CD4-positive, alpha-beta T cell (primary cell): Measurements from ENCODE around the gene KIF22. TPM values are rescaled to one million over a fixed set of nuclear protein-coding genes. Genes with fewer than 3 reads are reported as not detected.

Experiments
- ATAC-seq: fragments of 200-7000 bp; cut with Tn5 transposase; one replicate; pipeline ENCODE4 v1.10.0; 2022; ENCODE audit warnings: mild to moderate bottlenecking; ENCODE audit not compliant: poor library complexity
- CTCF ChIA-PET: fragments of 350-600 bp; sonication (Branson Sonifier 250); formaldehyde crosslinking; loops from one replicate; lab custom pipeline; 2021; ENCODE audit warnings: antibody characterized with exemption, inconsistent platforms; lab: Charles Lee
- POLR2A ChIA-PET: fragments of 350-600 bp; sonication (Branson Sonifier 250); formaldehyde crosslinking; loops from one replicate; lab custom pipeline; 2021; ENCODE audit warnings: antibody characterized with exemption, inconsistent platforms; lab: Charles Lee
- DNase-seq, 14 experiments: peaks; one replicate each; pipeline ENCODE4 v3.0.0-alpha.2; 2013 to 2020; ENCODE audit warnings: mixed read lengths in 2 of 14
- H3K27ac ChIP-seq, 2 donors: one replicate each; pipeline versions ENCODE4 v1.5.1 to v1.7.0; 2013; ENCODE audit warnings: low read length in 2 of 2, low read depth in 1 of 2, mild to moderate bottlenecking in 1 of 2
- H3K27me3 ChIP-seq, 2 experiments: 1 replicate in 1 of 2; 2 replicates in 1 of 2; pipeline versions ENCODE4 v1.6.1 to v1.7.0; 2013; ENCODE audit warnings: low read length in 2 of 2, control low read depth in 1 of 2, mild to moderate bottlenecking in 1 of 2, moderate library complexity in 1 of 2; ENCODE audit not compliant: insufficient read depth in 2 of 2, control insufficient read depth in 1 of 2
- H3K36me3 ChIP-seq: one replicate; pipeline ENCODE4 v1.6.1; 2013; ENCODE audit warnings: low read length, control low read depth; ENCODE audit not compliant: insufficient read depth
- H3K4me1 ChIP-seq: one replicate; pipeline ENCODE4 v1.6.1; 2013; ENCODE audit warnings: low read length, control low read depth; ENCODE audit not compliant: insufficient read depth
- H3K4me3 ChIP-seq: one replicate; pipeline ENCODE4 v1.5.1; 2013; ENCODE audit warnings: mild to moderate bottlenecking, low read length, moderate library complexity
- H3K9me3 ChIP-seq, 2 experiments: 1 replicate in 1 of 2; 2 replicates in 1 of 2; pipeline versions ENCODE4 v1.6.1 to v1.7.0; 2013; ENCODE audit warnings: low read length in 2 of 2, mild to moderate bottlenecking in 2 of 2, control low read depth in 1 of 2, moderate library complexity in 1 of 2; ENCODE audit not compliant: control insufficient read depth in 1 of 2, insufficient read depth in 1 of 2
- H3K27ac Mint-ChIP-seq: one replicate; pipeline ENCODE4 v1.8.0; 2020; ENCODE audit warnings: mixed read lengths
- H3K27me3 Mint-ChIP-seq: one replicate; pipeline ENCODE4 v1.8.0; 2021; ENCODE audit warnings: mixed read lengths
- H3K36me3 Mint-ChIP-seq: one replicate; pipeline ENCODE4 v1.8.0; 2021; ENCODE audit warnings: low read depth, mixed read lengths
- H3K4me1 Mint-ChIP-seq: one replicate; pipeline ENCODE4 v1.8.0; 2021; ENCODE audit warnings: low read depth, mixed read lengths
- H3K4me3 Mint-ChIP-seq: one replicate; pipeline ENCODE4 v1.8.0; 2020; ENCODE audit warnings: mild to moderate bottlenecking, mixed read lengths
- H3K9me3 Mint-ChIP-seq: one replicate; pipeline ENCODE4 v1.8.0; 2020; ENCODE audit warnings: mixed read lengths
- intact Hi-C, 2 experiments: fragments of 100-400 bp; cut with DNase I in 1 of 2; cut with micrococcal nuclease in 1 of 2; formaldehyde crosslinking; loops; one replicate each; pipeline versions ENCODE4 v1.15.1 to v1.9.0; 2023 to 2025; cut with DNase I, micrococcal nuclease
- total RNA-seq, 174 experiments: library from RNA in 2 of 174; stranded (reverse) in 2 of 174; gene quantifications; one replicate each; pipeline ENCODE4 v1.2.3 and lab custom pipeline; 2021 to 2026
- TF ChIP-seq, protein P1 (sequence below): fragments of 200-600 bp; IDR thresholded peaks from one replicate; pipeline ENCODE4 v1.8.0; 2022; ENCODE audit warnings: antibody characterized with exemption, mild to moderate bottlenecking

The KIF22 gene
- total RNA-seq, 2 experiments from 2014 or later, result 99.0 to 101 TPM

DNA sequence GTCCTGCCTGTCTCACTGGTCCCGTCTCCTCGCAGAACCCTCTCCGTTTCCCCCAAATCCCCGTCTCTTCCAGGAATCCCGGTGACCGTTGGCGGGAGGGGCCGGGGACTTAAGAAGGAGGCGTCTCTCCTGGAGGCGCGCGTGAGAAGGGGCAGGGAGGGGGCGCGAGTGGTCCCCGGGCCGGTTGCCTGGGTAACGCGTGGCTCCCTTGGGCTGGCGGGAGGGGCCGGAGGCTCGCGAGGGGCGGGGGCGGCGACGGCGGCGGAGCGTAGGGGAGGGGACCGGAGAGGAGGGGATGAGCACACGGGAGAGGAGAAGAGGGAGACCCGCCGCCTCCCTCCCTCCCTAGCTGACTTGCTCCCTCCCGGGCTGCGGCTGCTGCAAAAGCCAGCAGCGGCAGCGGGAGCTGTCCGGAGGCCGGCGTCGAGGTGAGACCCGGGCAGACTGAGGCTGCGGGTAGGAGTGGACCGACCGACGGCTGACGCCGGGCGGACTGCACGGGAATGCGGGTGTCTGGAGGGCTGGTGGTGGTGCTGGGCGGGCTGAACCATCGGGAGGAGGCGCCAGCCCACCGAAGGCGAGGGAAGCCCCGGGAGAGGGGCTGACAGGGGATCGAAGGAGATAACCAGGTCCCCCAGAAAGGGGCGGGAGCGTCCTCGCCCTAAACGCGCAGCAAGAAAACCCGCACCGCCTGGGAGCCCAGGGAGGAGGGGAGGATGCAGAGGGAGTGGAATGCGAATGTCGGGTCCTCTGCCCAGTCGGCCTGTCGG is 21.5 kb downstream of the KIF22 start, which contains the start of gene PRRT2:
PRRT2 (plus strand) TSS at position 298 of the 770 bp plus-strand sequence. CDS start 862 bp downstream, outside the sequence.
- Mint-ChIP-seq H3K9me3 (no peaks in the 10 kb centered on the region), H3K4me1 (peaks cover 82% of the 10 kb centered on the region), H3K36me3 (peaks cover 49% of the 10 kb centered on the region), H3K27me3 (no peaks in the 10 kb centered on the region), H3K27ac (peak within 1 kb of the TSS; percentile 87), H3K4me3 (peak within 1 kb of the TSS; percentile 91)
- peak within 1 kb of the TSS; percentile 52 to 60 for H3K27ac ChIP-seq
- peaks cover 92% of the 10 kb centered on the region for H3K4me1 ChIP-seq
- peak in 8 of 14 experiments; percentile 33 to 73 (median 56) for DNase-seq
- H3K27me3 ChIP-seq, result no peaks in the 10 kb centered on the region
- intact Hi-C loops, result no loop called here
- no peak for ATAC-seq
- POLR2A ChIA-PET, result interaction anchor here (0.8 to 10.4 kb wide), 7 partner anchors 7 to 149 kb away, joined by 3 to 190 read pairs (median 6); partner anchors contain the start of genes KIF22 and MAZ
- TF ChIP-seq, protein P1, sequence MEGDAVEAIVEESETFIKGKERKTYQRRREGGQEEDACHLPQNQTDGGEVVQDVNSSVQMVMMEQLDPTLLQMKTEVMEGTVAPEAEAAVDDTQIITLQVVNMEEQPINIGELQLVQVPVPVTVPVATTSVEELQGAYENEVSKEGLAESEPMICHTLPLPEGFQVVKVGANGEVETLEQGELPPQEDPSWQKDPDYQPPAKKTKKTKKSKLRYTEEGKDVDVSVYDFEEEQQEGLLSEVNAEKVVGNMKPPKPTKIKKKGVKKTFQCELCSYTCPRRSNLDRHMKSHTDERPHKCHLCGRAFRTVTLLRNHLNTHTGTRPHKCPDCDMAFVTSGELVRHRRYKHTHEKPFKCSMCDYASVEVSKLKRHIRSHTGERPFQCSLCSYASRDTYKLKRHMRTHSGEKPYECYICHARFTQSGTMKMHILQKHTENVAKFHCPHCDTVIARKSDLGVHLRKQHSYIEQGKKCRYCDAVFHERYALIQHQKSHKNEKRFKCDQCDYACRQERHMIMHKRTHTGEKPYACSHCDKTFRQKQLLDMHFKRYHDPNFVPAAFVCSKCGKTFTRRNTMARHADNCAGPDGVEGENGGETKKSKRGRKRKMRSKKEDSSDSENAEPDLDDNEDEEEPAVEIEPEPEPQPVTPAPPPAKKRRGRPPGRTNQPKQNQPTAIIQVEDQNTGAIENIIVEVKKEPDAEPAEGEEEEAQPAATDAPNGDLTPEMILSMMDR, result no peak
- H3K9me3 ChIP-seq, result no peaks in the 10 kb centered on the region
- H3K4me3 ChIP-seq, result peak within 1 kb of the TSS; percentile 76
- CTCF ChIA-PET, result interaction anchor here (1.3 to 2.1 kb wide), 3 partner anchors 22 to 36 kb away, joined by 4 to 8 read pairs (median 5); partner anchors contain the start of gene KIF22
- H3K36me3 ChIP-seq, result peaks cover 22% of the 10 kb centered on the region

DNA sequence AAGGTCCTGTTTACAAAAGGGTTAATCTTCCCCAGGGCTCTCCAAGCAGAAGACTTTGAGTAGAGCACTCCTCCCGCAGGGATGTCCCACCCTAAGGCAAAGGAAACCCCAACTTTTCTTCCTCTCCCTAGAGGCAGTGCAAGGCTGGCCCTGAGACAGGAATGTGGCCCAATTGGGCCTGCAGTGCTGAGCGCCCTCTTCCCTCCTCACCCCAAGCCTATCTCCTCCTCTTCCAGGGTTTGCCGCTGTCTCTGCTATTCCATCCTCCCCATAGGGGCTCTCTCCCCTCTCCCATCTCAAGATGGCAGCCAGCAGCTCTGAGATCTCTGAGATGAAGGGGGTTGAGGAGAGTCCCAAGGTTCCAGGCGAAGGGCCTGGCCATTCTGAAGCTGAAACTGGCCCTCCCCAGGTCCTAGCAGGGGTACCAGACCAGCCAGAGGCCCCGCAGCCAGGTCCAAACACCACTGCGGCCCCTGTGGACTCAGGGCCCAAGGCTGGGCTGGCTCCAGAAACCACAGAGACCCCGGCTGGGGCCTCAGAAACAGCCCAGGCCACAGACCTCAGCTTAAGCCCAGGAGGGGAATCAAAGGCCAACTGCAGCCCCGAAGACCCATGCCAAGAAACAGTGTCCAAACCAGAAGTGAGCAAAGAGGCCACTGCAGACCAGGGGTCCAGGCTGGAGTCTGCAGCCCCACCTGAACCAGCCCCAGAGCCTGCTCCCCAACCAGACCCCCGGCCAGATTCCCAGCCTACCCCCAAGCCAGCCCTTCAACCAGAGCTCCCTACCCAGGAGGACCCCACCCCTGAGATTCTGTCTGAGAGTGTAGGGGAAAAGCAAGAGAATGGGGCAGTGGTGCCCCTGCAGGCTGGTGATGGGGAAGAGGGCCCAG is 22.4 kb downstream of the KIF22 start:
- Histone ChIP-seq H3K27ac (no peak overlapping the region), H3K4me1 (peaks cover 93% of the 10 kb centered on the region), H3K36me3 (peaks cover 24% of the 10 kb centered on the region), H3K27me3 (no peaks in the 10 kb centered on the region), H3K4me3 (peak overlapping the region; percentile 76), H3K9me3 (no peaks in the 10 kb centered on the region)
- DNase-seq (no peak), ATAC-seq (no peak)
- intact Hi-C loops, result no loop called here
- H3K36me3 Mint-ChIP-seq, result peaks cover 46% of the 10 kb centered on the region
- H3K27ac Mint-ChIP-seq, result peak overlapping the region; percentile 87
- ChIA-PET CTCF (interaction anchor here (1.6 kb wide), 1 partner anchor 35 kb away, joined by 5 read pairs; no protein-coding TSS in a partner anchor), POLR2A (interaction anchor here (1.0 to 10.4 kb wide), 4 partner anchors 8 to 148 kb away, joined by 3 to 190 read pairs (median 76); partner anchors contain the start of genes KIF22 and MAZ)
- H3K4me1 Mint-ChIP-seq, result peaks cover 79% of the 10 kb centered on the region
- peak overlapping the region; percentile 91 for H3K4me3 Mint-ChIP-seq
- no peaks in the 10 kb centered on the region for H3K27me3 Mint-ChIP-seq
- TF ChIP-seq, protein P1, result no peak
- no peaks in the 10 kb centered on the region for H3K9me3 Mint-ChIP-seq
